Caco-2 (cell line): ENCODE measurements around the gene GCNT3. TPM values are rescaled to one million over a fixed set of nuclear protein-coding genes. Genes with fewer than 3 reads are reported as not detected.
"Not testable (repeated sequence)": the region's sequence is repeated elsewhere in the genome, so short reads cannot be mapped to it uniquely, and the experiment has no call there.

Experiments
- BruUV-seq: library from RNA; stranded (reverse); fragments of 400-500 nt; replicated peaks from 2 replicates; lab custom pipeline; 2021; lab: Mats Ljungman, UMichigan
- CTCF ChIA-PET: fragments of 300-600 bp; sonication (Branson Sonifier 250); formaldehyde crosslinking; loops from one replicate; lab custom pipeline; 2022; ENCODE audit warnings: antibody characterized with exemption; lab: Charles Lee
- POLR2A ChIA-PET: fragments of 300-600 bp; sonication (Branson Sonifier 250); formaldehyde crosslinking; loops from one replicate; lab custom pipeline; 2022; ENCODE audit warnings: antibody characterized with exemption; lab: Charles Lee
- DNase-seq, 2 experiments: peaks; one replicate each; pipeline versions ENCODE4 v3.0.0 to v3.0.0-alpha.2; 2020 to 2022
- H3K27me3 ChIP-seq: replicated peaks from 2 replicates; pipeline ENCODE4 v1.6.0; 2011; ENCODE audit warnings: low read length; ENCODE audit not compliant: control insufficient read depth, insufficient read depth
- H3K36me3 ChIP-seq: 2 replicates; pipeline ENCODE4 v1.5.1; 2011; ENCODE audit warnings: low read length; ENCODE audit not compliant: control insufficient read depth, insufficient read depth
- H3K4me1 ChIP-seq: fragments of 250-450 bp; sonication (Bioruptor Pico); 2 replicates; pipeline ENCODE4 v1.5.1; 2020; ENCODE audit warnings: mild to moderate bottlenecking
- H3K4me3 ChIP-seq: 2 replicates; pipeline ENCODE4 v1.5.1; 2011; ENCODE audit warnings: low read depth, mild to moderate bottlenecking, control low read depth, low read length
- H3K9me3 ChIP-seq: fragments of 250-450 bp; sonication (Bioruptor Pico); 2 replicates; pipeline ENCODE4 v1.5.1; 2020; ENCODE audit warnings: mild to moderate bottlenecking, moderate library complexity
- H3K27ac Mint-ChIP-seq: one replicate; pipeline ENCODE4 v1.8.0; 2022; ENCODE audit warnings: mixed read lengths; ENCODE audit not compliant: unreplicated experiment
- H3K27me3 Mint-ChIP-seq: one replicate; pipeline ENCODE4 v1.8.0; 2022; ENCODE audit warnings: mixed read lengths; ENCODE audit not compliant: insufficient read depth, unreplicated experiment
- H3K36me3 Mint-ChIP-seq: one replicate; pipeline ENCODE4 v1.8.0; 2022; ENCODE audit warnings: mild to moderate bottlenecking, mixed read lengths; ENCODE audit not compliant: insufficient read depth, unreplicated experiment
- H3K4me1 Mint-ChIP-seq: one replicate; pipeline ENCODE4 v1.8.0; 2022; ENCODE audit warnings: low read depth, mixed read lengths; ENCODE audit not compliant: unreplicated experiment
- H3K4me3 Mint-ChIP-seq: one replicate; pipeline ENCODE4 v1.8.0; 2022; ENCODE audit warnings: mild to moderate bottlenecking, moderate library complexity, mixed read lengths; ENCODE audit not compliant: unreplicated experiment
- H3K9me3 Mint-ChIP-seq: one replicate; pipeline ENCODE4 v1.8.0; 2022; ENCODE audit warnings: mixed read lengths; ENCODE audit not compliant: unreplicated experiment
- intact Hi-C: fragments of 100-400 bp; cut with micrococcal nuclease; formaldehyde crosslinking; loops from one replicate; pipeline ENCODE4 v1.10.0; 2022; ENCODE audit not compliant: unreplicated experiment
- total RNA-seq: library from RNA; stranded (reverse); gene quantifications from 2 replicates; pipeline ENCODE4 v1.2.3, GENCODE V29; 2022
- TF ChIP-seq, protein P1 (sequence below), 2 experiments: fragments of 200-600 bp in 1 of 2; IDR thresholded peaks; 1 replicate in 1 of 2; 2 replicates in 1 of 2; pipeline versions ENCODE4 v1.5.1 to v1.8.0; 2011 to 2022; ENCODE audit warnings: antibody characterized with exemption in 1 of 2, control low read depth in 1 of 2, inconsistent platforms in 1 of 2, low read depth in 1 of 2, low read length in 1 of 2, mild to moderate bottlenecking in 1 of 2, moderate library complexity in 1 of 2; ENCODE audit not compliant: insufficient read depth in 1 of 2, severe bottlenecking in 1 of 2, unreplicated experiment in 1 of 2

GCNT3 gene
- total RNA-seq, 1 experiment from 2014 or later: 1.9 TPM

DNA sequence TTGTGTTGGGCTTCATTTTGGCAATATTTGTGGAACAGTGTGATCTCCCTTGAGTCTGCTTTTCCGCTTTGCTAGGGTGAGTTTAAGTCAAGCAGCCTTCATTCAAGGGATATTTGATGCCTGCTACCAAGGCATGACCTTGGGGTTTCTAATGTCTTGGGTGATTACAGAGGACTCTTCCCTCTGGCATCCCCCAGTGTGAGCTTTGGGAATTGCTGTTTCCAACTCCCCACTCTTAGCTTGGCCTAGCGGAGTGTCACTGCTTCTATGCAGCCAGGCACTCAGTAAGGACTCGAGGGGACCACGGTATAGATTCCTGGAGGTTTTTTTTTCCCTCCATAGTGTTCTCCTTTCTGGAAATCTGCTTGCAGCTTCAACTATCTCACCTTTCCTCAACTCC, 21.1 kb downstream of the GCNT3 start:
- Mint-ChIP-seq H3K27ac (no peak overlapping the region), H3K4me3 (no peak overlapping the region), H3K36me3 (peaks cover 13% of the 10 kb centered on the region), H3K4me1 (no peaks in the 10 kb centered on the region), H3K9me3 (no peaks in the 10 kb centered on the region), H3K27me3 (no peaks in the 10 kb centered on the region)
- Histone ChIP-seq H3K4me1 (no peaks in the 10 kb centered on the region), H3K4me3 (no peak overlapping the region), H3K36me3 (no peaks in the 10 kb centered on the region), H3K27me3 (no peaks in the 10 kb centered on the region), H3K9me3 (no peaks in the 10 kb centered on the region)
- CTCF ChIA-PET: interaction anchor here (0.7 to 2.2 kb wide), 4 partner anchors 79 to 104 kb away, joined by 3 to 21 read pairs (median 8); no protein-coding TSS in a partner anchor
- BruUV-seq: no TSS peak
- peak; percentile 40 to 47 for DNase-seq
- POLR2A ChIA-PET: no interaction called here
- intact Hi-C loops: no loop called here
- TF ChIP-seq, protein P1, sequence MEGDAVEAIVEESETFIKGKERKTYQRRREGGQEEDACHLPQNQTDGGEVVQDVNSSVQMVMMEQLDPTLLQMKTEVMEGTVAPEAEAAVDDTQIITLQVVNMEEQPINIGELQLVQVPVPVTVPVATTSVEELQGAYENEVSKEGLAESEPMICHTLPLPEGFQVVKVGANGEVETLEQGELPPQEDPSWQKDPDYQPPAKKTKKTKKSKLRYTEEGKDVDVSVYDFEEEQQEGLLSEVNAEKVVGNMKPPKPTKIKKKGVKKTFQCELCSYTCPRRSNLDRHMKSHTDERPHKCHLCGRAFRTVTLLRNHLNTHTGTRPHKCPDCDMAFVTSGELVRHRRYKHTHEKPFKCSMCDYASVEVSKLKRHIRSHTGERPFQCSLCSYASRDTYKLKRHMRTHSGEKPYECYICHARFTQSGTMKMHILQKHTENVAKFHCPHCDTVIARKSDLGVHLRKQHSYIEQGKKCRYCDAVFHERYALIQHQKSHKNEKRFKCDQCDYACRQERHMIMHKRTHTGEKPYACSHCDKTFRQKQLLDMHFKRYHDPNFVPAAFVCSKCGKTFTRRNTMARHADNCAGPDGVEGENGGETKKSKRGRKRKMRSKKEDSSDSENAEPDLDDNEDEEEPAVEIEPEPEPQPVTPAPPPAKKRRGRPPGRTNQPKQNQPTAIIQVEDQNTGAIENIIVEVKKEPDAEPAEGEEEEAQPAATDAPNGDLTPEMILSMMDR (IDR thresholded peaks at IDR 0.05; ENCODE audit: insufficient read depth in 1 of 2, low read depth in 1 of 2, low read length in 1 of 2, severe bottlenecking in 1 of 2, unreplicated experiment in 1 of 2): peak; percentile 62

DNA sequence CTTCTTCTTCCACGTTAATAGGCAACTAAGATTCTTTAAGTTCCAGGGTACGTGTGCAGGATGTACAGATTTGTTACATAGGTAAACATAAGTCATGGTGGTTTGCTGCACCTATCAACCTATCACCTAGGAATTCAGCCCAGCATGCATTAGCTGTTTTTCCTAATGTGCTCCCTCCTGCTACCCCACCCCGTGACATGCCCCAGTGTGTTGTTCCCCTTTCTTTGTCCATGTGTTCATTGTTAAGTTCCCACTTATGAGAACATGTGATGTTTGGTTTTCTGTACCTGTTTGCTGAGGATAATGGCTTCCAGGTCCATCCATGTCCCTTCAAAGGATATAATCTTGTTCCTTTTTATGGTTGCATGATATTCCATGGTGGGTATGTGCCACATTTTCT, 24.6 kb downstream of the GCNT3 start:
- H3K27me3 ChIP-seq: no peaks in the 10 kb centered on the region
- Mint-ChIP-seq H3K27ac (no peak overlapping the region), H3K4me3 (no peak overlapping the region), H3K36me3 (peaks cover 30% of the 10 kb centered on the region), H3K4me1 (no peaks in the 10 kb centered on the region), H3K9me3 (no peaks in the 10 kb centered on the region), H3K27me3 (no peaks in the 10 kb centered on the region)
- intact Hi-C loops: no loop called here
- no peaks in the 10 kb centered on the region for H3K4me1 ChIP-seq
- DNase-seq: no peak
- CTCF ChIA-PET: no interaction called here
- no peaks in the 10 kb centered on the region for H3K36me3 ChIP-seq
- no TSS peak for BruUV-seq
- TF ChIP-seq, protein P1 (IDR thresholded peaks at IDR 0.05; ENCODE audit: insufficient read depth in 1 of 2, low read depth in 1 of 2, low read length in 1 of 2, severe bottlenecking in 1 of 2, unreplicated experiment in 1 of 2): no peak
- H3K4me3 ChIP-seq: no peak overlapping the region
- POLR2A ChIA-PET: no interaction called here
- H3K9me3 ChIP-seq: no peaks in the 10 kb centered on the region

DNA sequence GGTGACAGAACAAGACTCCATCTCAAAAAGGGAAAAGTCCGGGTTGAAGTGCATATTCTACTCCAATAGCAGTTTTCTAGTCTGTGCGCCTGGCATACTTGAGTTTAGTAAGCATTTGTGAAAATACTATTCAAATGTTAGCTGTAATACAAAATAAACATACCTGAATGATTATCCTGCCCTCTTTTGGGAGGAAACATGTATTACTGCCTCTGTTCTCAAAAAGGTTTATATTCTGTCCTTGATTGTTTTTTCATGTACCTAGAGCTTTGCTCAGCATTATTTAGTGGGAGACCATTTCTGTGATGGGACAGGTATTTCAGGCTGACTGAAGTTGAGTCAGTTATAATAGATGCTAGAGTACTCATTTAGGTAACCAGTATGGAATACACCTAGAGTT, 25.9 kb downstream of the GCNT3 start:
- H3K9me3 ChIP-seq, H3K4me1 ChIP-seq, H3K36me3 ChIP-seq, H3K27ac Mint-ChIP-seq, CTCF ChIA-PET, H3K27me3 Mint-ChIP-seq, DNase-seq, H3K27me3 ChIP-seq, intact Hi-C loops, H3K9me3 Mint-ChIP-seq, H3K4me1 Mint-ChIP-seq, POLR2A ChIA-PET, H3K4me3 ChIP-seq, H3K4me3 Mint-ChIP-seq, BruUV-seq: not testable (repeated sequence)
- H3K36me3 Mint-ChIP-seq: peaks cover 37% of the 10 kb centered on the region

DNA sequence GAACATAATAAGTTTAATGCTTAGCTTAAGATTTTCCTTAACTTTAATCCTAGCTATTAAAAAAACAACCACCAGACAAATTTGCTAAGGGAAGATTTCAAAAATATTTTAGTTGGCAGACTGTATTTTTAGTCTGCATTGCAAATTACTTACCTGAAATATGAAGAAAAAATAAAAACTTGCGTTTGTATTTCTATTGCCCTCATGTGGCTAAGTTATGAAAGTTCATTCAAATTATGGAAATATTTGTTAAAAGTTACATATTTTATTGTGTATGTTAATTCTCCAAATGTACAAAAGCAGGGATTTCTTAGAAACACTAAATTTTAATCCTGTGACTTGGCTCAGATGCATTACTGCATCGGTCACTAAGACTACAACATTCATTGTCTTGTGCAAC, 30.8 kb downstream of the GCNT3 start:
- no peak overlapping the region for H3K4me3 ChIP-seq
- BruUV-seq: no TSS peak
- TF ChIP-seq, protein P1 (IDR thresholded peaks at IDR 0.05; ENCODE audit: insufficient read depth in 1 of 2, low read depth in 1 of 2, low read length in 1 of 2, severe bottlenecking in 1 of 2, unreplicated experiment in 1 of 2): peak in 1 of 2 experiments; percentile 11
- H3K9me3 ChIP-seq: no peaks in the 10 kb centered on the region
- POLR2A ChIA-PET: no interaction called here
- Mint-ChIP-seq H3K27me3 (no peaks in the 10 kb centered on the region), H3K9me3 (no peaks in the 10 kb centered on the region), H3K4me1 (peaks cover 7% of the 10 kb centered on the region), H3K4me3 (no peak overlapping the region), H3K36me3 (peaks cover 52% of the 10 kb centered on the region), H3K27ac (no peak overlapping the region)
- H3K27me3 ChIP-seq: no peaks in the 10 kb centered on the region
- no peaks in the 10 kb centered on the region for H3K36me3 ChIP-seq
- no peak for DNase-seq
- CTCF ChIA-PET: interaction anchor here (1.2 kb wide), 1 partner anchor 114 kb away, joined by 4 read pairs; no protein-coding TSS in a partner anchor
- intact Hi-C loops: no loop called here
- no peaks in the 10 kb centered on the region for H3K4me1 ChIP-seq
